H1 (cell line): ENCODE measurements around the gene FANCE. TPM values are rescaled to one million over a fixed set of nuclear protein-coding genes. Genes with fewer than 3 reads are reported as not detected.

ENCODE experiments used
- CTCF ChIA-PET: fragments of 300-600 bp; sonication (Branson Sonifier 250); formaldehyde crosslinking; loops from one replicate; lab custom pipeline; 2021; ENCODE audit not compliant: partially characterized antibody; lab: Charles Lee
- POLR2A ChIA-PET: fragments of 300-600 bp; sonication (Branson Sonifier 250); formaldehyde crosslinking; loops from one replicate; lab custom pipeline; 2021; ENCODE audit warnings: inconsistent platforms; ENCODE audit not compliant: partially characterized antibody; lab: Charles Lee
- DNase-seq, 2 experiments: peaks; one replicate each; pipeline versions ENCODE4 v3.0.0 to v3.0.0-alpha.2; 2010 to 2022; ENCODE audit warnings: low spot score in 2 of 2, low read depth in 1 of 2, mixed read lengths in 1 of 2
- FAIRE-seq: peaks from 2 replicates; lab custom pipeline; 2011; peaks lifted over from hg19 to GRCh38; lab: Jason Lieb, UNC
- H2AFZ ChIP-seq: 2 replicates; pipeline ENCODE4 v1.8.1; 2012; ENCODE audit warnings: low read length, inconsistent platforms
- H2AK5ac ChIP-seq: 2 replicates; pipeline ENCODE4 v1.6.1; 2013; ENCODE audit warnings: low read depth, low read length
- H2BK120ac ChIP-seq: replicated peaks from 2 replicates; pipeline ENCODE3; 2013; ENCODE audit warnings: low read depth, low read length, inconsistent platforms
- H2BK12ac ChIP-seq: 2 replicates; pipeline ENCODE4 v1.6.1; 2013; ENCODE audit warnings: low read depth, low read length
- H2BK15ac ChIP-seq: 2 replicates; pipeline ENCODE4 v1.6.1; 2013; ENCODE audit warnings: low read length
- H2BK20ac ChIP-seq: 2 replicates; pipeline ENCODE4 v1.6.1; 2013; ENCODE audit warnings: low read length
- H2BK5ac ChIP-seq: 2 replicates; pipeline ENCODE4 v1.6.1; 2013; ENCODE audit warnings: low read depth, low read length
- H3K14ac ChIP-seq: 2 replicates; pipeline ENCODE4 v1.6.1; 2013; ENCODE audit warnings: inconsistent platforms; ENCODE audit not compliant: insufficient read length
- H3K18ac ChIP-seq: 2 replicates; pipeline ENCODE4 v1.6.1; 2013; ENCODE audit warnings: low read length; ENCODE audit errors: extremely low read depth
- H3K23ac ChIP-seq: 2 replicates; pipeline ENCODE4 v1.6.1; 2013; ENCODE audit warnings: inconsistent platforms; ENCODE audit not compliant: insufficient read length
- H3K23me2 ChIP-seq: 2 replicates; pipeline ENCODE4 v1.6.1; 2013; ENCODE audit warnings: low read depth, low read length
- H3K27ac ChIP-seq: 2 replicates; pipeline ENCODE4 v1.6.1; 2011; ENCODE audit warnings: low read depth, low read length, inconsistent platforms
- H3K27me3 ChIP-seq, 4 experiments: replicated peaks in 1 of 4; 1 replicate in 1 of 4; 2 replicates in 3 of 4; pipeline versions ENCODE4 v1.6.1 to v1.8.1; 2011 to 2013; ENCODE audit warnings: low read length in 3 of 4, mild to moderate bottlenecking in 3 of 4, inconsistent platforms in 2 of 4, mixed read lengths in 2 of 4, moderate library complexity in 1 of 4; ENCODE audit not compliant: control insufficient read depth in 3 of 4, insufficient read depth in 3 of 4; ENCODE audit errors: extremely low read depth in 1 of 4
- H3K36me3 ChIP-seq, 4 experiments: 2 replicates each; pipeline versions ENCODE4 v1.6.1 to v1.8.1; 2011 to 2013; ENCODE audit warnings: mild to moderate bottlenecking in 4 of 4, low read length in 3 of 4, moderate library complexity in 2 of 4, control low read depth in 1 of 4, inconsistent platforms in 1 of 4; ENCODE audit not compliant: insufficient read depth in 4 of 4, control insufficient read depth in 2 of 4
- H3K4ac ChIP-seq: replicated peaks from 2 replicates; pipeline ENCODE3; 2013; ENCODE audit warnings: low read length, low read depth, mixed read lengths, inconsistent platforms; ENCODE audit not compliant: insufficient read length
- H3K4me1 ChIP-seq, 4 experiments: replicated peaks in 1 of 4; 1 replicate in 1 of 4; 2 replicates in 3 of 4; pipeline versions ENCODE4 v1.6.1 to v1.8.1; 2011 to 2013; ENCODE audit warnings: low read length in 3 of 4, inconsistent platforms in 2 of 4, mixed read lengths in 1 of 4; ENCODE audit not compliant: insufficient read depth in 4 of 4, control insufficient read depth in 3 of 4
- H3K4me2 ChIP-seq, 2 experiments: 2 replicates each; pipeline versions ENCODE4 v1.6.1 to v1.8.1; 2011 to 2013; ENCODE audit warnings: low read depth in 2 of 2, low read length in 2 of 2, control low read depth in 1 of 2, inconsistent platforms in 1 of 2, mild to moderate bottlenecking in 1 of 2; ENCODE audit not compliant: insufficient read depth in 1 of 2
- H3K4me3 ChIP-seq, 4 experiments: fragments of 200-600, 300-600 bp in 1 of 4; sonication (generic), shearing (Covaris generic), sonication (Bioruptor Twin) in 1 of 4; 2 replicates each; pipeline versions ENCODE4 v1.5.1 to v1.8.1; 2011 to 2016; ENCODE audit warnings: low read length in 4 of 4, low read depth in 3 of 4, control low read depth in 2 of 4, inconsistent platforms in 2 of 4, mild to moderate bottlenecking in 2 of 4, mixed read lengths in 1 of 4, moderate library complexity in 1 of 4; ENCODE audit not compliant: insufficient read depth in 2 of 4; ENCODE audit errors: extremely low read depth in 1 of 4
- H3K56ac ChIP-seq: replicated peaks from 2 replicates; pipeline ENCODE3; 2013; ENCODE audit warnings: low read depth, mild to moderate bottlenecking, mixed read lengths, low read length, inconsistent platforms; ENCODE audit not compliant: insufficient read length
- H3K79me1 ChIP-seq: 2 replicates; pipeline ENCODE4 v1.6.1; 2013; ENCODE audit warnings: low read depth, low read length, control low read depth
- H3K79me2 ChIP-seq, 2 experiments: 2 replicates each; pipeline versions ENCODE4 v1.6.1 to v1.8.1; 2012 to 2013; ENCODE audit warnings: low read length in 2 of 2, mild to moderate bottlenecking in 2 of 2, inconsistent platforms in 1 of 2; ENCODE audit not compliant: insufficient read depth in 2 of 2, control insufficient read depth in 1 of 2
- H3K9ac ChIP-seq, 4 experiments: replicated peaks in 1 of 4; 1 replicate in 1 of 4; 2 replicates in 3 of 4; pipeline versions ENCODE4 v1.6.1 to v1.8.1; 2011 to 2013; ENCODE audit warnings: low read depth in 3 of 4, low read length in 3 of 4, control low read depth in 2 of 4, mild to moderate bottlenecking in 2 of 4, moderate library complexity in 2 of 4, inconsistent platforms in 1 of 4; ENCODE audit errors: extremely low read depth in 1 of 4
- H3K9me3 ChIP-seq, 2 experiments: 2 replicates each; pipeline versions ENCODE4 v1.6.1 to v1.8.1; 2012 to 2013; ENCODE audit warnings: mild to moderate bottlenecking in 2 of 2, moderate library complexity in 2 of 2, control low read depth in 1 of 2, inconsistent platforms in 1 of 2, low read depth in 1 of 2, low read length in 1 of 2, mixed read lengths in 1 of 2; ENCODE audit not compliant: insufficient read depth in 2 of 2
- H4K20me1 ChIP-seq, 2 experiments: replicated peaks in 1 of 2; 2 replicates each; pipeline versions ENCODE3 to v1.8.1; 2011 to 2013; ENCODE audit warnings: inconsistent platforms in 2 of 2, low read length in 2 of 2, mild to moderate bottlenecking in 1 of 2; ENCODE audit not compliant: insufficient read depth in 2 of 2, control insufficient read depth in 1 of 2
- H4K5ac ChIP-seq: 2 replicates; pipeline ENCODE4 v1.6.1; 2013; ENCODE audit warnings: low read length, low read depth, mixed read lengths, inconsistent platforms; ENCODE audit not compliant: insufficient read length
- H4K8ac ChIP-seq: 2 replicates; pipeline ENCODE4 v1.8.0; 2013; ENCODE audit warnings: mild to moderate bottlenecking, moderate library complexity, low read length, inconsistent platforms; ENCODE audit not compliant: insufficient read depth; ENCODE audit errors: extremely low read depth
- H4K91ac ChIP-seq: replicated peaks from 2 replicates; pipeline ENCODE3; 2013; ENCODE audit warnings: low read length, mixed read lengths, inconsistent platforms; ENCODE audit not compliant: insufficient read length
- JUND ChIP-seq: IDR thresholded peaks from 2 replicates; pipeline ENCODE4 v1.6.1; 2011; ENCODE audit warnings: mild to moderate bottlenecking, improper control_type of control experiment, low read length
- KDM1A ChIP-seq: fragments of 200-600, 300-600 bp; sonication (generic); IDR thresholded peaks from 2 replicates; pipeline ENCODE4 v1.7.1; 2016; ENCODE audit warnings: mild to moderate bottlenecking, low read length, borderline replicate concordance
- SP2 ChIP-seq: IDR thresholded peaks from 2 replicates; pipeline ENCODE4 v1.6.1; 2012; ENCODE audit warnings: mild to moderate bottlenecking, low read length, inconsistent platforms
- WGBS, 2 experiments: shearing (Covaris generic) in 1 of 2; methylation state at CpG; one replicate each; pipeline versions ENCODE4 v1.1.6 to v1.1.7; 2013 to 2015; ENCODE audit warnings: low lambda C conversion rate in 2 of 2, mixed read lengths in 2 of 2, inconsistent platforms in 1 of 2, low coverage in 1 of 2, missing lambda C conversion rate in 1 of 2; ENCODE audit not compliant: insufficient replicate concordance in 2 of 2, insufficient coverage in 1 of 2, insufficient read length in 1 of 2; ENCODE audit errors: extremely low coverage in 1 of 2, missing lambda C conversion rate in 1 of 2; 5-methylcytosine and 5-hydroxymethylcytosine counted together
- polyA plus RNA-seq, 7 experiments: library from polyadenylated mRNA; depleted of rRNA in 3 of 7; stranded (reverse) in 5 of 7; unstranded in 2 of 7; fragments of >200 nt in 5 of 7; fragments of 200-250 nt in 2 of 7; gene quantifications; 1 replicate in 5 of 7; 2 replicates in 1 of 7; 4 replicates in 1 of 7; pipeline versions ENCODE4 v1.2.1 to v1.2.3, GENCODE V29; 2011 to 2013; ENCODE audit warnings: missing spikeins in 2 of 7, mixed read lengths in 2 of 7
- total RNA-seq: library from RNA; stranded (reverse); fragmentation: NEBNext Ultra II Directional; extraction: Animal tissue kit (Norgen Biotek cat#: 25700); gene quantifications from 2 replicates; pipeline ENCODE4 v1.2.1, GENCODE V29; 2021

The FANCE gene
- total and polyA plus RNA-seq, 2 of the 8 experiments (the other 6 are each of a cell fraction or from before 2014, with no cell fraction given): 16.1 to 17.0 TPM

GRCh38 chr6:35443341-35444030, 8.7 kb upstream of the FANCE start:
- Histone ChIP-seq H3K79me1 (no peaks in the 10 kb centered on the region), H3K4ac (no peak overlapping the region), H3K36me3 (no peaks in the 10 kb centered on the region), H3K9ac (no peak overlapping the region), H2BK12ac (no peak overlapping the region), H2BK5ac (no peak overlapping the region), H3K27ac (no peak overlapping the region), H3K27me3 (no peaks in the 10 kb centered on the region), H3K4me2 (no peak overlapping the region), H4K5ac (no peak overlapping the region), H4K91ac (no peak overlapping the region), H4K20me1 (no peaks in the 10 kb centered on the region), H3K23ac (no peak overlapping the region), H2BK20ac (no peak overlapping the region), H3K9me3 (no peaks in the 10 kb centered on the region), H3K18ac (no peak overlapping the region), H3K23me2 (no peaks in the 10 kb centered on the region), H2BK120ac (no peak overlapping the region), H3K79me2 (no peaks in the 10 kb centered on the region), H2BK15ac (no peak overlapping the region)
- no peak for FAIRE-seq
- CTCF ChIA-PET: interaction anchor here (0.7 to 10.5 kb wide), 10 partner anchors 8 to 147 kb away, joined by 3 to 161 read pairs (median 7); partner anchors contain the start of genes DEF6, FANCE, PPARD and RPL10A
- TF ChIP-seq SP2 (no peak), KDM1A (peak; percentile 60; the same call in 1 of the 2 replicates), JUND (peak; percentile 41; the same call in 1 of the 2 replicates)
- TF ChIP-seq, all 59 proteins: peak for 2
- Histone ChIP-seq H3K4me1 (no peaks in the 10 kb centered on the region), H2AK5ac (no peak overlapping the region), H3K56ac (no peak overlapping the region), H2AFZ (no peak overlapping the region), H4K8ac (no peak overlapping the region), H3K14ac (no peak overlapping the region), H3K4me3 (no peak overlapping the region)
- DNase-seq: no peak
- WGBS, 2 experiments: 83% methylated on average over 9 of the region's 9 CpGs; no CpG with 5 or more reads in 1 of the 2 experiments
- POLR2A ChIA-PET: interaction anchor here (1.1 kb wide), 1 partner anchor 28 kb away, joined by 3 read pairs; no protein-coding TSS in a partner anchor
